CD4-positive, alpha-beta T cell treated with Interleukin-12 subunit alpha and Interleukin-12 subunit beta, for 1 hour (primary cell): ENCODE results near the gene PSMD14.

Experiments
- DNase-seq: peaks from one replicate; pipeline ENCODE4 v3.0.0-alpha.2; 2020

The PSMD14 gene

DNA sequence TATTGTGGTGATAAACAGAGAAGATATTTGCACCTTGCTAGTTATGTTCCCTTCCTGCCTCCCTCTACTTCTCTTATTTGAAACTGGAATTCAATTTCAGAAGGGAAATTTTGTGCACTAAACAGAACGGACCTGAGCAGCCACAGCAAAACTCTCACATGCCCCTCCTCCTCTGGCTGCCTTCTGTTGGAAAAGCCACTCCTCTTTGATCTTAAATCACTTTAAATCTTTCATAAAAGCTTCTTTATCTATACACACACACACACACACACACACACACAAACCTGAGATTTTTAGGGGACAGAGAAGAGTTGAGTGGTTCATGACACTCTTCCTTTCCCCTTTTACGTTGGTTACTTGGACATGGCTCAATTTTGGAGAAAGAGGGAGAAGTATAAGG lies 113.5 kb downstream of the PSMD14 start:
- no peak for DNase-seq

DNA sequence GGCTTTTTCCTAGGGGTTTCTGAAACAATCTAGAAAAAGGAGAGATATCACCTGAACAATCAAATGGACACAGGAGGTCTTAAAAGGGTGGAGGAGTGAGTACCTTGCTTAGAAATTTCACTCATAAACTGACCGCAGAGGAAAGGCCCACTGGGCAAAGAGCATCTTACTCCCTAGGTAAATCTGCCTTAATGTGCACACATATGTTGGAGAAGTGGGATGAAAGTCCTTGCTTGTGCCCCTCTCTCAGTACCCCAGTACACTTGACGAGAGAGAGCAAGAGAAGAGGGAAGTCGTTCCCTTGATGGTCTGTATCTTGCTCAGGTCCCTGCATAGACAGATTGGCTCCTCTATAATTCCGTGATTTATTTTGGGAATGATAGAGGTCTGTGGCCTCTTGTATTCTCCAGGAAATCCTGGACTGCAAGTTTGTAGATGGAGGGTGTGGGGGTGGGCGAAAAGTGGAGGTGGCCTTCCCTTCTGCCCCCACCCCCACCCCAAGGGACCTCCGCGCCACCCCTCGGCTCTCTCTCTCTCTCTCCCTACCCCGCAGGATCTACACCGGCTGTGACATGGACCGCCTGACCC lies 114.7 kb downstream of the PSMD14 start:
- no peak for DNase-seq

DNA sequence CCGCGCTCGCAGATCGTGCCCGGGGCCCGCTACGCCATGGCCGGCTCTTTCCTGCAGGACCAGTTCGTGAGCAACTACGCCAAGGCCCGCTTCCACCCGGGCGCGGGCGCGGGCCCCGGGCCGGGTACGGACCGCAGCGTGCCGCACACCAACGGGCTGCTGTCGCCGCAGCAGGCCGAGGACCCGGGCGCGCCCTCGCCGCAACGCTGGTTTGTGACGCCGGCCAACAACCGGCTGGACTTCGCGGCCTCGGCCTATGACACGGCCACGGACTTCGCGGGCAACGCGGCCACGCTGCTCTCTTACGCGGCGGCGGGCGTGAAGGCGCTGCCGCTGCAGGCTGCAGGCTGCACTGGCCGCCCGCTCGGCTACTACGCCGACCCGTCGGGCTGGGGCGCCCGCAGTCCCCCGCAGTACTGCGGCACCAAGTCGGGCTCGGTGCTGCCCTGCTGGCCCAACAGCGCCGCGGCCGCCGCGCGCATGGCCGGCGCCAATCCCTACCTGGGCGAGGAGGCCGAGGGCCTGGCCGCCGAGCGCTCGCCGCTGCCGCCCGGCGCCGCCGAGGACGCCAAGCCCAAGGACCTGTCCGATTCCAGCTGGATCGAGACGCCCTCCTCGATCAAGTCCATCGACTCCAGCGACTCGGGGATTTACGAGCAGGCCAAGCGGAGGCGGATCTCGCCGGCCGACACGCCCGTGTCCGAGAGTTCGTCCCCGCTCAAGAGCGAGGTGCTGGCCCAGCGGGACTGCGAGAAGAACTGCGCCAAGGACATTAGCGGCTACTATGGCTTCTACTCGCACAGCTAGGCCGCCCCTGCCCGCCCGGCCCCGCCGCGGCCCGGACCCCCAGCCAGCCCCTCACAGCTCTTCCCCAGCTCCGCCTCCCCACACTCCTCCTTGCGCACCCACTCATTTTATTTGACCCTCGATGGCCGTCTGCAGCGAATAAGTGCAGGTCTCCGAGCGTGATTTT lies 115.5 kb downstream of the PSMD14 start:
- no peak for DNase-seq

DNA sequence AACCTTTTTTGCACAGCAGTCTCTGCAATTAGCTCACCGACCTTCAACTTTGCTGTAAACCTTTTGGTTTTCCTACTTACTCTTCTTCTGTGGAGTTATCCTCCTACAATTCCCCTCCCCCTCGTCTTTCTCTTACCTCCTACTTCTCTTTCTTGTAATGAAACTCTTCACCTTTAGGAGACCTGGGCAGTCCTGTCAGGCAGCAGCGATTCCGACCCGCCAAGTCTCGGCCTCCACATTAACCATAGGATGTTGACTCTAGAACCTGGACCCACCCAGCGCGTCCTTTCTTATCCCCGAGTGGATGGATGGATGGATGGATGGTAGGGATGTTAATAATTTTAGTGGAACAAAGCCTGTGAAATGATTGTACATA lies 116.2 kb downstream of the PSMD14 start:
- DNase-seq: no peak

DNA sequence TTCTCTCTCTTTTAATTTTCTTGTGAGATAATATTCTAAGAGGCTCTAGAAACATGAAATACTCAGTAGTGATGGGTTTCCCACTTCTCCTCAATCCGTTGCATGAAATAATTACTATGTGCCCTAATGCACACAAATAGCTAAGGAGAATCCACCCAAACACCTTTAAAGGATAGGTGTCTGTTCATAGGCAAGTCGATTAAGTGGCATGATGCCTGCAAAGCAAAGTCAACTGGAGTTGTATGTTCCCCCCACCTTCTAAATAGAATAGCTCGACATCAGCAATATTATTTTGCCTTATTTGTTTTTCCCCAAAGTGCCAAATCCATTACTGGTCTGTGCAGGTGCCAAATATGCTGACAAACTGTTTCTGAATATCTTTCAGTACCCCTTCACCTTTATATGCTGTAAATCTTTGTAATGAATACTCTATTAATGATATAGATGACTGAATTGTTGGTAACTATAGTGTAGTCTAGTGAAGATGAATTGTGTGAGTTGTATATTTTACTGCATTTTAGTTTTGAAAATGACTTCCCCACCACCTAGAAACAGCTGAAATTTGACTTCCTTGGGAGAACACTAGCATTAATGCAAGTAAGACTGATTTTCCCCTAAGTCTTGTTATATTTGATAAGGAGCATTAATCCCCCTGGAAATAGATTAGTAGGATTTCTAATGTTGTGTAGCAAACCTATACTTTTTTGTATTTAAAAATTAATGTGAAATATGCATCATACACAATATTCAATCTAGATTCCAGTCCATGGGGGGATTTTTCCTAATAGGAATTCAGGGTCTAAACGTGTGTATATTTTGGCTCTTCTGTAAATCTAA lies 116.9 kb downstream of the PSMD14 start:
- no peak for DNase-seq

DNA sequence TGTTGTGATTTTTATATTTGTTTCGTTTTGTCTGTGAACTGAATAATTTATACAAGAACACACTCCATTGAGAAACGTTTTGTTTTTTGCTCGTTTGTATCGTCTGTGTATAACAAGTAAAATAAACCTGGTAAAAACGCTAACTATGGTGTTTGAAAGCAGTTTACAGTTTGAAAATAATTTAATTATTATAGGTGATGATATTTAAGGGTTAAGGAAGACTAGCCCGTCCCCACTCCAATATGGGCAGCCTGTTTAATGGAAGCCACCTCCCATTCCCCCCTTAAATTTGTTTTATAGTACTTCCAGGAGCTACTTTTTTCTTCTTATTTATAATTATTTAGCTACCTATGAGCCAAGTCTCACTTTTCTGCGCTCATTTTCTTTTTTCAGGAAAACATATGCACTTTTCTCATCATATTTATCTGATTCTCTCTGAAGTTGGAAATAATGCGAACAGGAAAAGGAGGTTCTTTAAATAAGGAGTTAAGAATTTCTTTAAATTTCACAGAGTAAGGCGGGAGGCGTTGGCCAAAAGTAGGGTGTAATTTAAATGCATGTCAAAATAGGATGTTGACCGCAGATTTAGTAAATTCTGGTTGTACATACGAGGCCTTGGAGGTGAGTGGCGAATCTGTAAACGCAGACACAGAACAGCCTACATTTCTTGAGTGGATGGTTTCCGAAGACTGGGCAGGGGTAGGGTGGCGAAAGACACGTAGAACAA lies 117.7 kb downstream of the PSMD14 start:
- DNase-seq: no peak

DNA sequence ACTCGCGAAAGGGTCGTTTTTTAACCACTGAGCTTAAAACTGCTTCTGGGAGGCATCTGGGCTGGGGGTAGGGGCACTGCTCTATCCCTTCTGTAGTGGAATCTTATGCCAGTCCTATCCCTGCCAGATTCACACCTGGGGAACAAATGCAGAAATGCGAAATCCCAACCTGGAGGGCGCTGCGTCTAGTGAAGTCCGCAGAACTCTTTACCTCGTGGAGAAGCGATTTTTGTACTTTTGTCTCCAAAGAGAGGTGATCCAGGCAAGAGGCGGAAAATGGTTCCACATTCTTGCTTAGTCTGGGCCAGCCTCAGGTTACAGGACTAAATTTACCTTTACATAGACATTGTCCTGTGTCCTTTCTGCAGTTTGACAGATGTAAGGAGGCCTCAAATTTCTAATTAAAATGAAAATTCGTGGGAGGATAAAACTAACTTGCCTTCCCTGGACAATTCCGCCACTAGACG lies 118.3 kb downstream of the PSMD14 start:
- no peak for DNase-seq

DNA sequence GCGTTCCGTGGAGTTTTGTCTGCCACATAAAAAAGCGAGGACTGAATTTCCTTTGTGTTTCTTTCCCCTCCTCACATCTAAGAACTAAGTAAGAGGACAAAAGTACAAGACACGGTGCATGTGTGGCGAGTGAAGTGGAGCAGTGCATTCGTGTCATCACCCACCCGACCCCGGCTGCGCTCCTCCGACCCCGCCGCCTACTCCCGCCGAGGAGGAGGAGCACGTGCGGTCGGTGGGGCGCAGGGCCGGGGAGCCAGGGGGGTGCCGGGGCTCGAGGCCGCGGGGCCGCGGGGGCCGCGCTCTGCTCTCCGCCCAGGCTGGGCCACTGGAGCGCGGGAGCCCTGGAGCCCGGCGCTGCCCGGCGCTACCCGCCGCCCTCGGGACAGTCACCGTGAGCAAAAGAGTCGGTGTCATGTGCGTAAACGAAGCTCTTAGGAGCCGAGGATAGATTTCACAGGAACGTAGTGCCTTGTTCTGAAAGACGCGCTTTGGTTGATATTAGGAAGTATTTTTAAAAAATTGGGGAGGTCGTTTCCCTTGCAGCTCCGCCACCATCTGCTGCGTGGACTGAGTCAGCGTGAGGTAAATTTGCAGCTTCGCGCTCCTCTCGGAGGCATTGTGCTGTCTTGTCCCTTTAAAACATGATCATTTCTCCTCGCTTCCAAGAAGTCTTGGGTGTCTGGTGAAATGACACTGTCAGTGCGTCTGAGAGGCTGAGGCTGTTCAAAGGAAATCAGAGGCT lies 118.9 kb downstream of the PSMD14 start:
- DNase-seq: no peak

DNA sequence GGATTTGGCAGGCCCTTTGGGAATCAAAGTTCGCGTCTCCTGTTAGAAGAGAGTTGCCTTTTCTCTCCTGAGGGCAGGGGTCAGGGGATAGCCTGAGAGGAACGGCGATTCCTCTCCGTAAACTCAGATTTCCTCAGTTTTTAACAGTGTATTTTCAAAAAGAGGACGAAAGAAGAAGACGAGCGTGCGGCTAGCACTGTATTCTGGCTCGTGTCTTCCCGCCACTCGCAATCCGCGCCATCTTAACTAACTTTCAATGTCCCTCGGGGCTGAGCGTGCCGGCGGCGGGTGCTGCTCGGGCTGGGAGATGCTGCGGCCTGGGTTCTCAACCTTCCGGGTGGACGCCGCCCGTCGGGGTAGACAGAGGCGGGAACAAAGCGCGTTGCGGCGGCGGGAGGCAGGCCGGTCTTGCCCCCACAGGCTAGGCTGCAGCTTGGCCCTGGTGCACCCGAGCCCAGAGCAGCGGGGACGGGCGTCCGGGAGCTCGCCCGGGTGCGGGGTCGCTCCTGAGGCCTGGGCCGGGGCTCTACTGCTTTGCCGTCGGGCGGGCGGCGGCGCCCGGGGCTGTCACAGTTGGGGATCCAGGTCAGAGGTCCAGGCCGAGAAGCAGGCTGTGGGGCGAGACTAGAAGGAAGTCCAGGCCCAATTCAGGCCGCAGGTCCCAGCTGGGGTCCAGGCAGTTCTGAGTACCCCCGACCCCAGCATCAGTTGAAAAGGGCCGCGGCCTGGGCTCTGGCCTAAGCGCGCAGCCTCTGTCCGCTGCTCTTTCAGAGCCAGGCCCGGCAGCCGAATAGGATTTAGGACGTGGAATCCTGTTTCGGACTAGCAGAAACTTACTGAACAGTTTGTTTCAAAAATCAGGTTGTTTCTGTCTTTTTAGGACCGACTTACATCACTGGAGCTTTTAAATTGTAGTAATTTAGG lies 119.7 kb downstream of the PSMD14 start:
- no peak for DNase-seq

DNA sequence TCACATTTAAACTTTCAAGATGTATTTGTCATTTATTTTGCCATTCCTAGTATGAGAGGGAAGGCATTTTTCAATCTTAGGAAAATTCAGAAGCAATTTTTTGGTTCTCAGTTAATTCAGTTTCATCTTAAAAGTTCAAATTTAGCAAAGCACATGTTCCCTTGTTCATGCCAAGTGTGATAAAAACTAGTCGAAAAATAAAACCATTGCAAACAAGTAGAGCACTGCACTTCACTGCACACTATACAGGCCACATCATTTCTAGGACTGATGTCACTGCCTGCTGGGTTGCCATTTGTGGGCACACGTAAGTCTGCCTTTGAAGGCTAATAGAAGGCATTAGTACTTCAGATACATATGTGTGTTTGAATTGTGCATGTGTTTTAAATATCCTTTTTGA lies 122.2 kb downstream of the PSMD14 start:
- DNase-seq: no peak

DNA sequence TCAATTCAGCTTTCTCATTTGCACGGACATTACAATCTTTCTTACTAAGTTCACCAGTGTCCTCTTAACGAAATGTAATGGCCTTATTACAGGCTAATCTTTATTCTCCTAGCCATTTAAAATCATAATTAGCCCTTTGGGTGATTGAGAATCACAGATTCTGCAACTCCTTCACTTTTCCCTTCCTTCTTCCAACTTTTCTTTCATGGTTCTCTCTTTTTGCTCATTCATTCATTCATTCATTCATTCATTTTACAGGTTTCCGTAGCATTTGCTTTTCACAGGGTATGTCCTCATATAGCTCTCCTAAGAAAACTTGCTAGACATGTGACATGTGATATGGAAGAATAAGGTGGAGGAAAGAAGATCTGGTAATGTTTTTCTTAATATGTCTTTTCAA lies 123.9 kb downstream of the PSMD14 start:
- no peak for DNase-seq

DNA sequence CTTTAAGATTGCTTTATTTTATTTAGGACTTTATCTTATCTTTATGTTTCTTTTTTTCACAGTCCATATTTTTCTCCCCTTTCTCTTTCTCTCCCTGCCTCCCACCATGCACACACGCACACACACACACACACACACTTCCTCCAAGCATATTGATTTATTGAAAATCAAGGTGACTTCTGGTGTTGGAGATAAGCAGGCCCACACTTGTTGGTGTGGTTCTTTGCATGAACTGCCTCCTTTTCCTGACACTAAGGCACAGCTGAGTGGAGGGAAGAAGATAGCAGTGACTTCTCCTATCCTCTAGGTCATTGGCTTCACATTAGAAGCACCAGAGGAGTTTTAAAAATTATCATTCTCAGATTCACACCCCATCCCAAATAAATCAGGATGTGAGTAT lies 125.9 kb downstream of the PSMD14 start:
- no peak for DNase-seq

DNA sequence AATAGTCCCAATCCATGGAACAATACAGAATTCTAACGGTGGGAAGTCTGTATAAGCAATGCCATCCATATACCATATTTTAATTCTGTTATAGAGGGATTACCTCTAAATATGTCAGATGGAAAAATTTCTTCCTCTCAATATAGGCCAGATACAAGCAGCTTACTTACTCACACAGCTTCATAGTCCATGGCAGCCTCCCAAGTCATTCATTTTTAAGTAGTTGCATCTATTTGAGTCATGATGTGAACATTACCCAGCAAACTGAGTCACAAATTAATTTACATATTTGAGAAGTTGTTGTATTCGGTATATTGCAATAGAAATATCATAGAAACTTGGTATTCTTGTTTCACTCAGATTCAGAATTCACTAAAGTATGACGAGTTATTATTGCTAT lies 128.2 kb downstream of the PSMD14 start:
- no peak for DNase-seq

DNA sequence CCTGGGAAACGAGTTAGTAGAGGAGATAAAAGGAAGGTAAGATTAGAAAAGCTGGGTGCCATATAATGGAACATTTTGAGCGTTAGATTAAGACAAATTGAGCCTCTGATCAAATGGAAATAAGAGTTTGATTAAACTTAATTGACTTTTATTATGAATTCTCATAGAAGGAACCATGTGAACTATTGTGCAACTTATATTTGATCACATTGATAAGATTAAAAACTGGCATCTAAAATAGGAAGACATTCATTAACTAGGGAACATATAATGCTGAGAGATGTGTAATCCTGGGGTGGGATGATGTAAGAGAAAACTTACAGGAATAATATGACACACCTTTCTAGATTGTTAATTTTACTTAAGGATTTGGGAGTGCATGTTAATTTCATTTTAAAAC lies 130.4 kb downstream of the PSMD14 start:
- DNase-seq: no peak

DNA sequence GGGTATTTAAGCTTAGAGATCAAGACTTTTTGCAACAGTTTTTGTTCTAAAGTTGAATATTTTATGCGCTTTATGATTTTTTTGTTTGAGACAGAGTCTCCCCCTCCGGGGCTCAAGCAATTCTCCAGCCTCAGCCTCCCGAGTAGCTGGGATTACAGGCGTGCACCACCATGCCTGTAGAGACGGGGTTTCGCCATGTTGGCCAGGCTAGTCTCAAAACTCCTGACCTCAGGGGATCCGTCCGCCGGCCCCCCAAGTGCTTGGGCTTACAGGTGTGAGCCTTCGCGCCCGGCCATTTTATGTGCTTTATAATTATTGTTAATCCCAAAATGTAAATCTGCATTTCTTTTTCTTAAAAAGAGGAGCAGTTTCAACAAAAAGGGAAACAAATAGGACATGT lies 136.9 kb downstream of the PSMD14 start:
- no peak for DNase-seq

DNA sequence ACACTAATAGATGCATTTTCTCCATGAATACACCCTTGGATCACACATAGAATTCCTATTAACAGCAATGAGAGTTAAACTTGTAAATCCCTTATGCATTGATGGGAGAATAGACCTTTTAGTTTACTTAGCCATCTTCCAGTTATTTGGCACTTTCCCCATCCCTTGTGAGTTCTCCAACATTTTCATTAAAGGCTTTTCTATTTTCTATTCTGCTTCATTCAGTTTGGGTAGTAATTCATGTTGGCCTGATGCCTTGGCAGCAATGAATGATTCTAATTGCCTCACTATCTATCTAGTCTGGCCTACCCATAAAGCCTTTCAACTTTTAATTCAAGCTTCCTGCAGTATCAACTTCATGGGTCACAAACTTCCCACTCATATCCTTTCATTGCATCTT lies 140.2 kb downstream of the PSMD14 start:
- DNase-seq: no peak
